GM23248 (cell line): ENCODE measurements around the gene AP3D1. TPM values are rescaled to one million over a fixed set of nuclear protein-coding genes. Genes with fewer than 3 reads are reported as not detected.

ENCODE experiments used
- DNase-seq: peaks from one replicate; pipeline ENCODE4 v3.0.0-alpha.2; 2015
- H2AFZ ChIP-seq: fragments of 200-600 bp; sonication (generic); 2 replicates; pipeline ENCODE4 v1.6.1; 2016; ENCODE audit warnings: antibody characterized with exemption
- H3F3A ChIP-seq: fragments of 200-600 bp; sonication (generic); 2 replicates; pipeline ENCODE4 v1.6.1; 2016; ENCODE audit warnings: mild to moderate bottlenecking, antibody characterized with exemption, mixed run types; ENCODE audit not compliant: insufficient read depth
- H3K27ac ChIP-seq: fragments of 200-600 bp; sonication (generic); 2 replicates; pipeline ENCODE4 v1.5.1; 2016; ENCODE audit warnings: mild to moderate bottlenecking
- H3K27me3 ChIP-seq: fragments of 200-600 bp; sonication (generic); replicated peaks from 2 replicates; pipeline ENCODE4 v1.6.1; 2016; ENCODE audit warnings: mild to moderate bottlenecking; ENCODE audit not compliant: insufficient read depth
- H3K36me3 ChIP-seq: fragments of 200-600 bp; sonication (generic); 2 replicates; pipeline ENCODE4 v1.6.1; 2016; ENCODE audit warnings: low read depth, mild to moderate bottlenecking
- H3K4me1 ChIP-seq: fragments of 200-600 bp; sonication (generic); 2 replicates; pipeline ENCODE4 v1.6.1; 2016; ENCODE audit warnings: mild to moderate bottlenecking; ENCODE audit not compliant: insufficient read depth
- H3K4me2 ChIP-seq: fragments of 200-600 bp; sonication (generic); one replicate; pipeline ENCODE4 v1.6.1; 2016; ENCODE audit warnings: mild to moderate bottlenecking; ENCODE audit not compliant: unreplicated experiment
- H3K4me3 ChIP-seq: fragments of 200-600 bp; sonication (generic); 2 replicates; pipeline ENCODE4 v1.5.1; 2016; ENCODE audit warnings: mild to moderate bottlenecking
- H3K79me2 ChIP-seq: fragments of 200-600 bp; sonication (generic); 2 replicates; pipeline ENCODE4 v1.6.1; 2016; ENCODE audit warnings: mild to moderate bottlenecking; ENCODE audit not compliant: insufficient read depth
- H3K9ac ChIP-seq: fragments of 200-600 bp; sonication (generic); 2 replicates; pipeline ENCODE4 v1.6.1; 2016; ENCODE audit warnings: mild to moderate bottlenecking
- H3K9me2 ChIP-seq: fragments of 200-600 bp; sonication (generic); 2 replicates; pipeline ENCODE4 v1.6.1; 2016; ENCODE audit warnings: mixed run types, mild to moderate bottlenecking, moderate library complexity; ENCODE audit not compliant: insufficient read depth
- H3K9me3 ChIP-seq: fragments of 200-600 bp; sonication (generic); one replicate; pipeline ENCODE4 v1.6.1; 2017; ENCODE audit warnings: low read depth
- H4K20me1 ChIP-seq: fragments of 200-600 bp; sonication (generic); 2 replicates; pipeline ENCODE4 v1.6.0; 2016; ENCODE audit not compliant: insufficient read depth
- EZH2 ChIP-seq: fragments of 200-600 bp; sonication (generic); IDR thresholded peaks from 2 replicates; pipeline ENCODE4 v1.6.1; 2018; ENCODE audit warnings: antibody characterized with exemption, mild to moderate bottlenecking; ENCODE audit not compliant: insufficient read depth, poor library complexity, severe bottlenecking
- EZH2phosphoT487 ChIP-seq: fragments of 200-600 bp; sonication (generic); IDR thresholded peaks from 2 replicates; pipeline ENCODE4 v1.6.1; 2018; ENCODE audit warnings: antibody characterized with exemption, moderate library complexity, mild to moderate bottlenecking, low read depth; ENCODE audit not compliant: insufficient read depth
- WGBS, 2 experiments: methylation state at CpG; one replicate each; pipeline ENCODE4 v1.1.6; 2015 to 2017; ENCODE audit warnings: low lambda C conversion rate in 2 of 2, low coverage in 1 of 2; ENCODE audit errors: missing lambda C conversion rate in 2 of 2; 5-methylcytosine and 5-hydroxymethylcytosine counted together
- in situ Hi-C: fragments of 300-500 bp; cut with MboI; formaldehyde crosslinking; loops from 2 replicates; pipeline ENCODE4 v1.15.0; 2020
- polyA plus RNA-seq: library from polyadenylated mRNA; unstranded; fragments of >200 nt; fragmentation: Nextera tagmentation; extraction: Ambion mirVana; gene quantifications from 2 replicates; pipeline ENCODE4 v1.2.1, GENCODE V29; 2016
- total RNA-seq: library from RNA; depleted of rRNA; stranded (reverse); fragments of >200 nt; shearing (Covaris generic); gene quantifications from 2 replicates; pipeline ENCODE4 v1.2.3, GENCODE V29; 2014

Gene AP3D1
- total and polyA plus RNA-seq, 2 experiments from 2014 or later = 79.0 to 97.6 TPM

- Histone ChIP-seq H3K9ac (peak overlapping the region; percentile 49; the same call in 1 of the 2 replicates), H3K4me3 (0 out of 2 replicates have a peak overlapping the region, but pooled peaks have one; percentile 8), H3K4me2 (peak overlapping the region; percentile 41), H4K20me1 (no peaks in the 10 kb centered on the region), H3K9me3 (no peaks in the 10 kb centered on the region), H3K9me2 (no peaks in the 10 kb centered on the region), H3K79me2 (no peaks in the 10 kb centered on the region), H3K36me3 (no peaks in the 10 kb centered on the region), H3F3A (peaks cover 16% of the 10 kb centered on the region), H3K4me1 (peaks cover 27% of the 10 kb centered on the region), H2AFZ (peak overlapping the region; percentile 69), H3K27ac (peak overlapping the region; percentile 31), H3K27me3 (no peaks in the 10 kb centered on the region)
- TF ChIP-seq EZH2 (no peak), EZH2phosphoT487 (no peak)
- 49 to 50% methylated on average over 13 of the region's 13 CpGs for WGBS, 2 experiments
- in situ Hi-C loops = no loop called here
- peak; percentile 41 for DNase-seq
These were observed 87.0 kb downstream of the AP3D1 start for GRCh38 chr19:2064395-2064787.

DNA sequence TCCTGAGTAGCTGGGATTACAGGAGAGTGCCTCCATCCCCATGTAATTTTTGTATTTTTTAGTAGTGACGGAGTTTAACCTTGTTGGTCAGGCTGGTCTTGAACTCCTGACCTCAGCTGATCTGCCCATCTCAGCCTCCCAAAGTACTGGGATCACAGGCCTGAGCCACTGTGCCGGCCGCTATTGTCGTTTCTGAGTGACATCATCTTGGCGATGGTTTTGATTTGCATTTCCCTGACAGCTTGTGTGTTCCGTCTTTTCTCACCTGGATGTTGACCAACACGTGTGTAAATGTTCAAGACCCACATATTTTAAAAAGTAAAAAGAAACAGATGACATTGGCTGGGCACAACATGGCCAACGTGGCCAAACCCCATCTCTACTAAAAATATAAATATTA lies 87.5 kb downstream of the AP3D1 start:
- 63 to 68% methylated on average over 8 of the region's 8 CpGs for WGBS, 2 experiments
- no peak overlapping the region for H2AFZ ChIP-seq
- TF ChIP-seq EZH2 = no peak
- no peak for TF ChIP-seq EZH2phosphoT487
- no peaks in the 10 kb centered on the region for H3K9me2 ChIP-seq
- H4K20me1 ChIP-seq = no peaks in the 10 kb centered on the region
- no peak overlapping the region for H3K27ac ChIP-seq
- no peak overlapping the region for H3K4me2 ChIP-seq
- no peaks in the 10 kb centered on the region for H3K27me3 ChIP-seq
- no peaks in the 10 kb centered on the region for H3K36me3 ChIP-seq
- peaks cover 16% of the 10 kb centered on the region for H3F3A ChIP-seq
- no peak for DNase-seq
- no peak overlapping the region for H3K4me3 ChIP-seq
- no peaks in the 10 kb centered on the region for H3K9me3 ChIP-seq
- in situ Hi-C loops = no loop called here
- peaks cover 32% of the 10 kb centered on the region for H3K4me1 ChIP-seq
- H3K9ac ChIP-seq = no peak overlapping the region
- no peaks in the 10 kb centered on the region for H3K79me2 ChIP-seq

DNA sequence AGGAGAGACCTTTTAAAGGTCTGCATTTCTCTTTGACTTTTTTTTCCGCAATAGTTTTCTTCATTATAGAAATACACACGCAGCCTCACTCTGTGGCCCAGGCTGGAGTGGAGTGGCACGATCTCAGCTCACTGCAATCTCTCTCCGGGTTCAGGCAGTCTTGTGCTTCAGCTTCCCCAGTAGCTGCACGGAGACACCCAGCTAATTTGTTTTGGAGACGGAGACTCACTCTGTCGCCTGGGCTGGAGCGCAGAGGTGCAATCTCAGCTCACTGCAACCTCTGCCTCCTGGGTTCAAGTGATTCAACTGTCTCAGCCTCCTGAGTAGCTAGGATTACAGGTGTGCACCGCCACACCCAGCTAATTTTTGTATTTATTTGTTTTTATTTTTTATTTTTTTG lies 88.6 kb downstream of the AP3D1 start:
- H3K27ac ChIP-seq = no peak overlapping the region
- H3K4me2 ChIP-seq = no peak overlapping the region
- H3K79me2 ChIP-seq = no peaks in the 10 kb centered on the region
- H3F3A ChIP-seq = peaks cover 16% of the 10 kb centered on the region
- 79 to 81% methylated on average over 8 to 9 of the region's 9 CpGs for WGBS, 2 experiments
- H3K36me3 ChIP-seq = no peaks in the 10 kb centered on the region
- no peak overlapping the region for H2AFZ ChIP-seq
- TF ChIP-seq EZH2phosphoT487 (no peak), EZH2 (no peak)
- no peak for DNase-seq
- H3K9ac ChIP-seq = no peak overlapping the region
- no peaks in the 10 kb centered on the region for H3K27me3 ChIP-seq
- H3K4me1 ChIP-seq = peaks cover 32% of the 10 kb centered on the region
- H3K4me3 ChIP-seq = no peak overlapping the region
- no peaks in the 10 kb centered on the region for H3K9me3 ChIP-seq
- in situ Hi-C loops = no loop called here
- H4K20me1 ChIP-seq = no peaks in the 10 kb centered on the region
- H3K9me2 ChIP-seq = no peaks in the 10 kb centered on the region

- Histone ChIP-seq H4K20me1 (no peaks in the 10 kb centered on the region), H3K36me3 (no peaks in the 10 kb centered on the region), H3K9me3 (no peaks in the 10 kb centered on the region), H3K27me3 (no peaks in the 10 kb centered on the region), H3K4me3 (no peak overlapping the region), H3K79me2 (no peaks in the 10 kb centered on the region), H3K9ac (peak overlapping the region; percentile 91; the same call in 1 of the 2 replicates), H3K9me2 (no peaks in the 10 kb centered on the region), H3K27ac (no peak overlapping the region), H3K4me2 (no peak overlapping the region), H3K4me1 (peaks cover 32% of the 10 kb centered on the region), H3F3A (peaks cover 16% of the 10 kb centered on the region), H2AFZ (no peak overlapping the region)
- DNase-seq = no peak
- TF ChIP-seq EZH2phosphoT487 (no peak), EZH2 (no peak)
- 66 to 76% methylated on average over 8 to 10 of the region's 10 CpGs for WGBS, 2 experiments
- in situ Hi-C loops = no loop called here
These were observed 89.0 kb downstream of the AP3D1 start for GRCh38 chr19:2062389-2062729.
